Muscle layer of colon (tissue), 2 donors: ENCODE results near the gene EVI2B.
"Not testable (repeated sequence)": the region's sequence is repeated elsewhere in the genome, so short reads cannot be mapped to it uniquely, and the experiment has no call there.

Experiments
- H3K27ac ChIP-seq: one replicate; pipeline ENCODE4 v1.7.0; 2013; ENCODE audit warnings: low read depth, mild to moderate bottlenecking, low read length, moderate library complexity
- H3K27me3 ChIP-seq, 2 donors: one replicate each; pipeline ENCODE4 v1.7.0; 2013; ENCODE audit warnings: low read length in 2 of 2, mild to moderate bottlenecking in 2 of 2; ENCODE audit not compliant: insufficient read depth in 2 of 2, control insufficient read depth in 1 of 2
- H3K36me3 ChIP-seq: one replicate; pipeline ENCODE4 v1.7.0; 2013; ENCODE audit warnings: mild to moderate bottlenecking, low read length; ENCODE audit not compliant: insufficient read depth
- H3K4me1 ChIP-seq: one replicate; pipeline ENCODE4 v1.7.0; 2013; ENCODE audit warnings: mild to moderate bottlenecking, low read length; ENCODE audit not compliant: insufficient read depth
- H3K4me3 ChIP-seq, 2 donors: one replicate each; pipeline ENCODE4 v1.7.0; 2013; ENCODE audit warnings: low read length in 2 of 2, low read depth in 1 of 2, mild to moderate bottlenecking in 1 of 2, moderate library complexity in 1 of 2
- H3K9ac ChIP-seq: one replicate; pipeline ENCODE4 v1.7.0; 2013; ENCODE audit warnings: low read length
- H3K9me3 ChIP-seq: one replicate; pipeline ENCODE4 v1.7.0; 2013; ENCODE audit warnings: mild to moderate bottlenecking, low read length
- donor health status: abdominal sarcoma.
- donor health status: Adenocarcinoma of cecum.

The EVI2B gene

GRCh38 chr17:31321966-31322365 is 8.1 kb upstream of the EVI2B start:
- Histone ChIP-seq H3K36me3 (peaks cover 11% of the 10 kb centered on the region), H3K27me3 (no peaks in the 10 kb centered on the region), H3K9ac (no peak overlapping the region), H3K4me3 (no peak overlapping the region), H3K9me3 (no peaks in the 10 kb centered on the region), H3K27ac (no peak overlapping the region), H3K4me1 (peaks cover 3% of the 10 kb centered on the region)

GRCh38 chr17:31321481-31321880 is 7.6 kb upstream of the EVI2B start, which contains the start of gene EVI2A:
Gene EVI2A (minus strand): TSS chr17:31321622. CDS start chr17:31319013, 2,609 bp downstream.
- Histone ChIP-seq H3K27ac (no peak within 1 kb of the TSS), H3K9ac (no peak within 1 kb of the TSS), H3K36me3 (peaks cover 9% of the 10 kb centered on the region), H3K27me3 (no peaks in the 10 kb centered on the region), H3K4me1 (peaks cover 3% of the 10 kb centered on the region), H3K9me3 (no peaks in the 10 kb centered on the region), H3K4me3 (no peak within 1 kb of the TSS)

DNA sequence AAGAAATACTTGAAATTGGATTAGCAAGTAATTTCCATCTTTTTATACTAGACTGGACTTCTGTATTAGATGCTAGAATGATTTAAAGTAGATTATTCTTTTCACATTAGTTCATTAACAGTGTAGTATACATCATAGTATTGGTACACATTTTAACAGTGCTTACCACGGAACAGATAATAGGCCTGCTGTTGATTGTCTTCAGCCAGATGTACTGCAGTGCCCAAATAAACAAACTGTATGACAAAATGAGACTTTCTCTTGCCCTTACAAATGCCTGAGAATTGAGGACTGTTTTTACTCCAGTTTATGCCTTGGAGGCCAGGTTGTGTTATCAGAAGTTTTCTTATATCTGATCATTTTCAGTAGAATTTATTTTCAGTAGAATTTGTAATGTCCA is 6.9 kb upstream of the EVI2B start:
- no peaks in the 10 kb centered on the region for H3K9me3 ChIP-seq
- H3K27ac ChIP-seq: no peak overlapping the region
- H3K9ac ChIP-seq: no peak overlapping the region
- H3K4me3 ChIP-seq: no peak overlapping the region
- peaks cover 2% of the 10 kb centered on the region for H3K36me3 ChIP-seq
- peaks cover 3% of the 10 kb centered on the region for H3K4me1 ChIP-seq
- H3K27me3 ChIP-seq: no peaks in the 10 kb centered on the region

DNA sequence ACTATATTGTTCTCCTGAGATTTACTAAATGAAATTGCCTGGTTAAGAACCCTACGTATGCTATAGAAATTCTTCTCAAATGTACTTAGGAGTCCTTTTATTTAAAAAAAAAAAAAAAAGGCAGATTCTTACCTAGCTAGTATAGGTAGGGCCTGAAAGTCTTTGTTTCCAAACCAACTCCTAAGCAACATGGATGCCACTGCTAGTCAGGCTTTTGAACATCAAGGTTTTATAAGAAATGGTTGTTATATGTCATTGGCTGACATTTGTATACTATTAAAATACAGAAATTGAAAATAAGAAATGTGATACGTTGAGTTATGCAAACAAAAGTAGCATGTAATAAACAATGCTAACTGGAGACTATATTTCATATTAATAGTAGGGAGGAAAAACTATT is 6.4 kb upstream of the EVI2B start:
- H3K27ac ChIP-seq: no peak overlapping the region
- H3K4me3 ChIP-seq: no peak overlapping the region
- no peaks in the 10 kb centered on the region for H3K27me3 ChIP-seq
- peaks cover 3% of the 10 kb centered on the region for H3K4me1 ChIP-seq
- H3K9ac ChIP-seq: no peak overlapping the region
- H3K9me3 ChIP-seq: no peaks in the 10 kb centered on the region
- no peaks in the 10 kb centered on the region for H3K36me3 ChIP-seq

GRCh38 chr17:31318851-31319661 is 5.2 kb upstream of the EVI2B start:
- Histone ChIP-seq H3K9me3 (no peaks in the 10 kb centered on the region), H3K27me3 (no peaks in the 10 kb centered on the region), H3K36me3 (no peaks in the 10 kb centered on the region), H3K4me3 (no peak overlapping the region), H3K4me1 (peaks cover 3% of the 10 kb centered on the region), H3K27ac (peak overlapping the region; percentile 47), H3K9ac (no peak overlapping the region)

GRCh38 chr17:31318298-31318801 is 4.5 kb upstream of the EVI2B start:
- H3K4me3 ChIP-seq: no peak overlapping the region
- H3K27me3 ChIP-seq: no peaks in the 10 kb centered on the region
- no peaks in the 10 kb centered on the region for H3K36me3 ChIP-seq
- peak overlapping the region; percentile 47 for H3K27ac ChIP-seq
- H3K9ac ChIP-seq: no peak overlapping the region
- H3K4me1 ChIP-seq: peaks cover 3% of the 10 kb centered on the region
- H3K9me3 ChIP-seq: no peaks in the 10 kb centered on the region

- H3K36me3 ChIP-seq: no peaks in the 10 kb centered on the region
- no peak overlapping the region for H3K4me3 ChIP-seq
- H3K9me3 ChIP-seq: no peaks in the 10 kb centered on the region
- H3K9ac ChIP-seq: no peak overlapping the region
- H3K27ac ChIP-seq: no peak overlapping the region
- no peaks in the 10 kb centered on the region for H3K27me3 ChIP-seq
- H3K4me1 ChIP-seq: no peaks in the 10 kb centered on the region
Observed at GRCh38 chr17:31314782-31315100, 887 bp upstream of the EVI2B start.

DNA sequence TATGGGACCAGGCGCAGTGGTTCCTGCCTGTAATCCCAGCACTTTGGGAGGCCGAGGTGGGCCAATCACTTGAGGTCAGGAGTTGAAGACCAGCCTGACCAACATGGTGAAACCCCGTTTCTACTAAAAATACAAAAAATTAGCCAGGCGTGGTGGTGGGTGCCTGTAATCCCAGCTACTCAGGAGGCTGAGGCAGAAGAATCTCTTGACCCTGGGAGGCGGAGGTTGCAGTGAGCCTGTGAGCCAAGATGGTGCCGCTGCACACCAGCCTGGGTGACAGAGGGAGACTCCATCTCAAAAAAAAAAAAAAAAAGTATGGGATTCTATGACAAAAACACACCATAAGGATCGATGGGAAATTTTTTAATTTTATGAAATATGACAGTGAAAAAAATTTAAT is 1.6 kb downstream of the EVI2B start:
- not testable (repeated sequence) for H3K36me3 ChIP-seq, H3K27ac ChIP-seq, H3K9ac ChIP-seq, H3K4me3 ChIP-seq, H3K27me3 ChIP-seq, H3K9me3 ChIP-seq, H3K4me1 ChIP-seq

GRCh38 chr17:31311526-31311925 is 2.3 kb downstream of the EVI2B start:
- H3K4me1 ChIP-seq: no peaks in the 10 kb centered on the region
- no peaks in the 10 kb centered on the region for H3K9me3 ChIP-seq
- no peaks in the 10 kb centered on the region for H3K36me3 ChIP-seq
- H3K27ac ChIP-seq: no peak overlapping the region
- H3K4me3 ChIP-seq: no peak overlapping the region
- no peaks in the 10 kb centered on the region for H3K27me3 ChIP-seq
- no peak overlapping the region for H3K9ac ChIP-seq

DNA sequence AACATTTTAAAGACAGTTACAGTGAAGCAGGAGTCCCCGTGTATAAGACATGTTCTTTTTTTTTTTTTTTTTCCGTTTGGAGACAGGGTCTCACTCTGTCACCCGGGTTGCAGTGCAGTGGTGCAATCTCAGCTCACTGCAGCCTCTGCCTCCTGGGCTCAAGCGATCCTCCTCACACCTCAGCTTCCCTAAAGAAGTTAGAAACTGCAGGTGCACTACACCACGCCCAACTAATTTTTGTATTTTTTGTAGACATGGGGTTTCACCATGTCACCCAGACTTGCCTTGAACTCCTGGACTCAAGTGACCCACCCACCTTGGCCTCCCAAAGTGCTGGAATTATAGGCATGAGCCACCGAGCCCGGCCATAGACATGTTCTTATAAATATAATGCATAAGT is 3.0 kb downstream of the EVI2B start:
- no peaks in the 10 kb centered on the region for H3K27me3 ChIP-seq
- no peaks in the 10 kb centered on the region for H3K4me1 ChIP-seq
- no peak overlapping the region for H3K27ac ChIP-seq
- no peaks in the 10 kb centered on the region for H3K9me3 ChIP-seq
- H3K9ac ChIP-seq: no peak overlapping the region
- H3K4me3 ChIP-seq: no peak overlapping the region
- no peaks in the 10 kb centered on the region for H3K36me3 ChIP-seq

GRCh38 chr17:31310260-31310659 is 3.6 kb downstream of the EVI2B start:
- Histone ChIP-seq H3K9ac (no peak overlapping the region), H3K4me1 (no peaks in the 10 kb centered on the region), H3K36me3 (no peaks in the 10 kb centered on the region), H3K4me3 (no peak overlapping the region), H3K9me3 (no peaks in the 10 kb centered on the region), H3K27me3 (no peaks in the 10 kb centered on the region), H3K27ac (no peak overlapping the region)

GRCh38 chr17:31309556-31309955 is 4.3 kb downstream of the EVI2B start:
- Histone ChIP-seq H3K4me3 (no peak overlapping the region), H3K4me1 (no peaks in the 10 kb centered on the region), H3K9ac (no peak overlapping the region), H3K27me3 (no peaks in the 10 kb centered on the region), H3K27ac (no peak overlapping the region), H3K9me3 (no peaks in the 10 kb centered on the region), H3K36me3 (no peaks in the 10 kb centered on the region)
